ES-I3 (cell line): Measurements from ENCODE around the gene WDR82.
"Not testable (repeated sequence)": the region's sequence is repeated elsewhere in the genome, so short reads cannot be mapped to it uniquely, and the experiment has no call there.

Source experiments
- H3K36me3 ChIP-seq: 2 replicates; pipeline ENCODE4 v1.6.1; 2013; ENCODE audit warnings: mild to moderate bottlenecking, low read length, control low read depth, moderate library complexity; ENCODE audit not compliant: insufficient read depth
- H3K4me1 ChIP-seq: 2 replicates; pipeline ENCODE4 v1.6.1; 2013; ENCODE audit warnings: mild to moderate bottlenecking, control low read depth, low read length; ENCODE audit not compliant: insufficient read depth
- H3K9ac ChIP-seq: 2 replicates; pipeline ENCODE4 v1.6.1; 2013; ENCODE audit warnings: low read depth, mild to moderate bottlenecking, low read length, moderate library complexity
- H3K9me3 ChIP-seq: 2 replicates; pipeline ENCODE4 v1.6.1; 2013; ENCODE audit warnings: mild to moderate bottlenecking, low read length, moderate library complexity; ENCODE audit not compliant: control insufficient read depth, insufficient read depth

Gene WDR82

DNA sequence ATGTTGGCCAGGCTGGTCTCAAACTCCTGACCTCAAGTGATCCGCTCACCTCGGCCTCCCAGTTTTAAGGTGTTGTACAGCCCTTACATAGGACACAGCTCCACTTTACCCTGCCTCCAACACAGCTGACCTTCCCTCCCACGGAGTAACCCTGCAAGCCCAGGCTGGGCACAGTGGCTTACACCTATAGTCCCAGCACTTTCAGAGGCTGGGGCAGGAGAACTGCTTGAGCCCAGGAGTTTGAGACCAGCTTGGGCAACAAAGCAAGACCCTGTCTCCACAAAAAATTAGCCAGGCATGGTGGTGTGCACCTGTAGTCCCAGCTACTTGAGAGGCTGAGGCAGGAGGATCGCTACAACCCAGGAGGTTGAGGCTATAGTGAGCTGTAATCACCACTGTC, 5.6 kb upstream of the WDR82 start:
- H3K9ac ChIP-seq, H3K36me3 ChIP-seq, H3K4me1 ChIP-seq, H3K9me3 ChIP-seq: not testable (repeated sequence)

DNA sequence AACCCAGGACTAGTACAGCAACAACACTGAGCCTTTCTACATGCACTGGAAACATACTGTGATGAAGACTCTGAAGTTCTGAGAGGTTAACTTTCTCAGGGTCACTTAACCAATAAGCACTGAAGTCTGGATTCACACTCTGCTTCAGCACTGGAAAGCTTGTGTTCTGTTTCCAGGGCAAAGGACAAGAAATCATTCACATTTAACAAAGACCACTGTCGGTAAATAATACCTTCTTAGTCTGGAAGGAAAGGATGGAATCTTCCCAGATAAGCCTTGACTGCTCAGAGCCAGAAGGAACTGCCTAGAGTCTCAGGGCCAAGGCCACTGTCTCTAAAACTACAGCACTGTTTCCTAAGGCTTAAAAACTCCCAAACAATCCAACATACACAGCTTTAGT, 4.9 kb upstream of the WDR82 start:
- Histone ChIP-seq H3K9ac (no peak overlapping the region), H3K36me3 (no peaks in the 10 kb centered on the region), H3K4me1 (0 out of 2 replicates have a peak, but pooled peaks cover 7% of the 10 kb centered on the region), H3K9me3 (no peaks in the 10 kb centered on the region)

DNA sequence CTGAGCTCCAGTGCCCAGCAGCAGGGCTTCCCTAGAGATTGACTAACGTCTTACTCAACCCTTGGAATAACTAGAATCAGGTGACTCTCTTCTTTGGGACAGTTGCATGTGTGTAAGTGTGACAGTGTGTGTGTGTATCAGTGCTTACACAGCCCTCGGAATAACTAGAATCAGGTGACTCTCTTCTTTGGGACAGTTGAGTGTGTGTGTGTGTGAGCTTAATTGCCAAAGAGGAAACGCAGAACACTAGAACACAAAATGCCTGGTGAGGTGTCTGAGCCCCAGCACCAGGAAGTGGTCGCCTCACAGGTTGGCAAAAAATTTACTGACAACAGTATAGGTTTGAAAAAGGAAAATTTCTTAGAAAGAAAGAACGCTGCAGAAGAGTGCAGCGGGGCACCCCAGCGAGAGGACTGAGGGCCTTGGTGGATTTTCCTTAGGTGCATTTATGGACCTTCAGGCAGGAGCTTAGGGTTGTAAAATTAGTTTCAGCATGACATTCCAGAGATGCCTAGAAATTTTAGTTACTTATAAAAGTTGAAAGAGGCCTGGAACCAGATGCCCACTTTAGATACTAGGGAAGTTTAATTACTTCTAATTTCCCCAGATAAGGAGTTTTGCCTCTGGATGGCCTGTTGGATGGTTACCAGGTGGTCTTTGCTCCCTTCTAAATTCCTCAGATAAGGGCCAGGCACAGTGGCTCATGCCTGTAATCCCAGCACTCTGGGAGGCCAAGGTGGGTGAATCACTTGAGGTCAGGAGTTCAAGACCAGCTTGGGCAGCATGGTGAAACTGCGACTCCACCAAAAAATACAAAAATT, 3.7 kb upstream of the WDR82 start:
- Histone ChIP-seq H3K9ac (no peak overlapping the region), H3K36me3 (no peaks in the 10 kb centered on the region), H3K9me3 (no peaks in the 10 kb centered on the region), H3K4me1 (0 out of 2 replicates have a peak, but pooled peaks cover 7% of the 10 kb centered on the region)

DNA sequence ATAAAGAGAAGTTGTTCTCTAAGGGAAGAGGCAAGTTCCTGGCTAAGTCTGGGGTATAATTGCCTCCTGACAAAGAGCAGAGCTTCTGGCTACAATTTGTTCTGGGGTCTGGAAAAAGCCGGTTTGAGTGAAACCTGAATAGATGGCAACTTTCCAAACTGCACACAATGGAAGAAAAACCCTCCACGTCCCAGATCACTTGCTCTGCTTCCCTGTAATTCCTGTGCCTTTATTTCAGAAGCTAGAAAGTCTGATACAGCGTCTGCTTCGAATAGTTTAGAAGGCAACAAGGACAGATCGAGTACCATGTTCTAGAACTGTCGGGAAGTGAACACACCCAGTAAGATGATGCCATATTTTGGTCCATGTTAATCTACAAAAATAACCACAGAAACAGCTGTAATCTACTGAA, 1.6 kb upstream of the WDR82 start:
- no peak overlapping the region for H3K9ac ChIP-seq
- H3K4me1 ChIP-seq = peaks cover 7% of the 10 kb centered on the region; the same call in 1 of the 2 replicates
- H3K36me3 ChIP-seq = no peaks in the 10 kb centered on the region
- H3K9me3 ChIP-seq = no peaks in the 10 kb centered on the region

DNA sequence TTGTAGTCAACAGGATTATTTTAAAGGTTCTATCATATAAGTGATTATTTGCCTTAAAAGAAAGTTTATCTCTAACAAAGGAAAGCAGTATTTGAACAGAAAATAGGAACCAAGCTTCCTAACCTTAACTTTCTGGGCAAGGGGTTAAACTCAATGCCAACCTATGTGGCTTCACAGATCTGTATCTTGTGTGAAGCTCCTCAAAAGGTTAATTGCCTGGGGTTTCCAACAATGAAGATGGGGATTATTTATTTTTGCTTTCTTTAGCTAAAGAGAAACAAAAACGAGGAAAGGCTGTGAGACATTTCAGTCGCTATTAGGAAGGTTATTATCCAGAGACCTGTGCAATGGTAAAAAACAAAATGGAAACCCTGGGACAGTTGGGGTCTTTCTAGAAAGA, 1.1 kb upstream of the WDR82 start:
- H3K9ac ChIP-seq = peak overlapping the region; percentile 99; the same call in 1 of the 2 replicates
- no peaks in the 10 kb centered on the region for H3K9me3 ChIP-seq
- no peaks in the 10 kb centered on the region for H3K36me3 ChIP-seq
- peaks cover 7% of the 10 kb centered on the region; the same call in 1 of the 2 replicates for H3K4me1 ChIP-seq

DNA sequence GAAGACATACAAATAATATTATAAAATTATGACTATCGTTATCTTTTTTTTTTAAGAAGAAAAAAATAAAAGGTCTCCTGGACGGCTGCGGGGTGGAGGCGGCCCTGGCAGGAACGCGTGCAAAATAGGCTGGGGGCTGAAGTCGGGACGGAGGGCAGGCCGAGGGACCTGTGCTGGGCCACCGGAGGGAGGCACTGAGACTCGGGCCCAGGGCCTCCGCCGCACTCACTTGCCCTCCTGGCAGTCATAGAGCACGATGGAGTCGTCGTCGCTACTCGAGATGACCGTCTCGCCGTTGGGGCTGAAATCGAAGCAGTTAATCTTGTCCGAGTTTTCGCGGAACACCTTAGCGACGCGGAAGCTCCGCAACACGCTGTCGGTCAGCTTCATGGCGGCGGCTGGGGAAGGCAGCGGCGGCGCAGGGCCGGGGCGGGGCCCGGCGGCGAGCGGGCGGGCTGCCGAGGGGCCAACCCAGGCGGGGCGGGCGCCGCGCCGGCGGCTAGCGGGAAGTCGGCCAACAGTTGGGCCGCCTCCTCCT, 408 bp downstream of the WDR82 start:
- H3K4me1 ChIP-seq = peaks cover 7% of the 10 kb centered on the region; the same call in 1 of the 2 replicates
- peak overlapping the region; percentile 99 for H3K9ac ChIP-seq
- H3K36me3 ChIP-seq = no peaks in the 10 kb centered on the region; the same call in 1 of the 2 replicates
- no peaks in the 10 kb centered on the region for H3K9me3 ChIP-seq

DNA sequence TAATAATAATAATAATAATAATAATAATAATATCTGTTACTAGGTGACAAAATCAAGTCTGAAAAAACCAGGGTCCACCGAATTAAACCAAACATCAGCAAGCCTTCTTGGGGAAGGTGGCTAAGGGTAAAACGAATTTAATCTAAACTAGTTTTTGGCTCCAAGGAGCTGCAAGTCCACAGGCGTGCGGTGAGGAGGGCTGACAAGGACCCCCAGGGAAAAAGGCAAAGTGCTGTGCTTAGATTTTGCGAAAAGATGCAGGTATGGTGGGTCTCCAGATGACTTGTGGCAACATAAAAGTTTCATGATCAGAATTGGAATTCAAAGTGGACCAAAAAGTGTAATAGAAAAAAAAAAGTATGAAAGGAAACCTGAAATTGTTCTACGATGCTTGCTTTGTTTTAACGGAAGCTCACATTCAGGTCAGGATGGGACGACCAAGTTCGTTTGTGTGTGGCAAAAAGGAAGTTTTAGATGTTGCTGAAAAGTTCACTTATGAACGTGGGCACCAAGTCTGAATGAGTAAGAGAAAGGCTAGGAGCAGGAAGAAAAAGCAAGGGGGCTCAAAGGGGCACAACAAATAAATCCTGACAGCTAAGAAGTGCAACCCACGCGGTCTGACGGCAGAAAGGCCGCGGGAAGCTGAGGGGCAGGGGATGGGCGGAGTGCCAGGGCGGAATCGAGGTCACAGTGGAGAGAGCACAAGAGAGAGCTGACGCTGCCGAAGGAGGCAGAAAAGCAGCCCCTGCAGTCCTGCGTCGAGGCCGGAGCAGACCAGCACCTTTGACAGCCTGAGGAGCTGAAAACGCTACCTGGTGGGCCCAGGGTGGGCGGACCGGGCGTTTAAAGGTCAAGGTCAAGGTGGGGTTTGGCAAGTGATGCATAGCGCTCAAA, 1.1 kb downstream of the WDR82 start:
- Histone ChIP-seq H3K9ac (peak overlapping the region; percentile 99), H3K4me1 (peaks cover 7% of the 10 kb centered on the region; the same call in 1 of the 2 replicates), H3K9me3 (no peaks in the 10 kb centered on the region), H3K36me3 (no peaks in the 10 kb centered on the region; the same call in 1 of the 2 replicates)

DNA sequence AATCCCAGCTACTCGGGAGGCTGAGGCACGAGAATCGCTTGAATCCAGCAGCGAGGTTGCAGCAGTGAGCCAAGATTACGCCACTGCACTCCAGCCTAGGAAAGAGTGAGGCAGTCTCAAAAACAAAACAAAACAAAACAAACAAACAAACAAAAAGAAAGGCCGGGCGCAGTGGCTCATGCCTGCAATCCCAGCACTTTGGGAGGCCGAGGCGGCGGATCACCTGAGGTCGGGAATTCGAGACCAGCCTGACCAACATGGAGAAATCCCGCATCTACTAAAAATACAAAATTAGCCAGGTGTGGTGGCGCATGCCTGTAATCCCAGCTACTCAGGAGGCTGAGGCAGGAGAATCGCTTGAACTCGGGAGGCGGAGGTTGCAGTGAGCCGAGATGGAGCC, 3.7 kb downstream of the WDR82 start:
- not testable (repeated sequence) for H3K9ac ChIP-seq, H3K9me3 ChIP-seq, H3K4me1 ChIP-seq, H3K36me3 ChIP-seq

DNA sequence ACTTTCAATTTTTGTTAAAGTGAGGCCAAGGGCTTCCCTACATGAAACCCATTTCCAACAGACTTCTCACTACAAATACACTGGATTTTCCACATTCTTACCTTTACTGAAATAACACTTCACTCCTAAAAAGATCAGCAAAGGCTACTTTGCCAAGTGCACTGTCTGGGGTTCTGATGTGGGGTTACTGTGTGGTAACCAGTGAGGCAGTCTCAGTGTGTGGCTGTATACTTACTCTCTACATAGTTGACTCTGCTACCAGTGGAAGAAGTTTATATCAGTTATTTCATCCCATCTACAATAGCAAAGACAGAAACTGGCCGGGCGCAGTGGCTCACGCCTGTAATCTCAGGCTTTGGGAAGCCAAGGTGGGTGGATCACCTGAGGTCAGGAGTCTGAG, 5.6 kb downstream of the WDR82 start:
- Histone ChIP-seq H3K4me1 (no peaks in the 10 kb centered on the region; the same call in 1 of the 2 replicates), H3K9ac (no peak overlapping the region), H3K9me3 (no peaks in the 10 kb centered on the region), H3K36me3 (peaks cover 5% of the 10 kb centered on the region)

DNA sequence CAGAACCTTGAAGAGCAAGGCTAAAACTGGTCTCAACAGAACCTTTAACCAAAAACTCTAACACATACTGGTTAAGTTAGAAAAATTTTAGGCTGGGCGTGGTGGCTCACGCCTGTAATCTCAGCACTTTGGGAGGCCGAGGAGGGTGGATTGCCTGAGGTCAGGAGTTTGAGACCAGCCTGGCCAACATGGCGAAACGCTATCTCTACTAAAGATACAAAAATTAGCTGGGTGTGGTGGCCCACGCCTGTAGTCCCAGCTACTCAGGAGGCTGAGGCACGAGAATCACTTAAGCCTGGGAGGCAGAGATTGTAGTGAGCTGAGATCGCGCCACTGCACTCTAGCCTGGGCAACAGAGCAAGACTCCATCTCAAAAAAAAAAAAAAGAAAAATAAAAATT, 6.3 kb downstream of the WDR82 start:
- not testable (repeated sequence) for H3K9ac ChIP-seq, H3K4me1 ChIP-seq, H3K9me3 ChIP-seq, H3K36me3 ChIP-seq

DNA sequence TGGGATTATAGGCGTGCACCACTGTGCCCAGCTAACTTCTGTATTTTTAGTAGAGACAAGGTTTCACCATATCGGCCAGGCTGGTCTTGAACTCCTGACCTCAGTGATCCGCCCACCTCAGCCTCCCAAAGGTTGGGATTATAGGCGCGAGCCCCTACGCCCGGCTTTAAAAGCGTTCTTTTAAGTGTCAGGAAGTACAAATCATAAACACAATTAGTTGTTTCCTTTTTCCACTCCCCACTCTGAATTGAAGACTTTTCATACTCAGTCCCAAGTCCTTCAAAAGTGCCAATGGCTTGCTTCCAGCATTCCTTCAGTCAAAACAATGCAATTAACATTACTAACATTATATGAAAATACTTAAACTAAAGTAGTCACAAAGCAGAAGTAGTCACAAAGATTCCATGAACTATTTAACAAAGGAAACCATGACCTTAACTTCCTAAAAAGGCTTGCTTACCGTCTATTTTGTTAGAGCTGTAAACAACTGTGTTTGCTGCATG, 8.1 kb downstream of the WDR82 start:
- Histone ChIP-seq H3K9me3 (no peaks in the 10 kb centered on the region), H3K4me1 (no peaks in the 10 kb centered on the region), H3K36me3 (peaks cover 18% of the 10 kb centered on the region), H3K9ac (no peak overlapping the region)

DNA sequence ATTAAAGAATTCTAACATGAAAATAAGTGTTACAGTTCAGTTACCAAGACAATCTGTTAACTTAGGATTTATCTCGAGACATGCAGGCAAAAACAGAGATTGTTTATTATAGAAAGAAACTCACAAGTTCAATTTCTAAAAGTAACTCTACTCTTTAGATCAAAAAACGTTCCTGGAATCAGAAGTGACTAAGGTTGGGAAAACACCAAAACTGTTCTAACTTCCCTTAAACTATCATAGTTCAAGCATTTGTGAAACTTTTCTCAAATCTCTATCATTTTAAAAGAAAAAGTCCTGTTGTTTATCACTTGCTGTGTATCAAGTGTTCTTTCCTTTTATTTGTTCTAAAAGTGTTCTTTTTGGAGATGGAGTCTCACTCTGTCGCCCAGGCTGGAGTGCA, 8.7 kb downstream of the WDR82 start:
- Histone ChIP-seq H3K36me3 (peaks cover 18% of the 10 kb centered on the region), H3K9ac (no peak overlapping the region), H3K4me1 (no peaks in the 10 kb centered on the region), H3K9me3 (no peaks in the 10 kb centered on the region)

DNA sequence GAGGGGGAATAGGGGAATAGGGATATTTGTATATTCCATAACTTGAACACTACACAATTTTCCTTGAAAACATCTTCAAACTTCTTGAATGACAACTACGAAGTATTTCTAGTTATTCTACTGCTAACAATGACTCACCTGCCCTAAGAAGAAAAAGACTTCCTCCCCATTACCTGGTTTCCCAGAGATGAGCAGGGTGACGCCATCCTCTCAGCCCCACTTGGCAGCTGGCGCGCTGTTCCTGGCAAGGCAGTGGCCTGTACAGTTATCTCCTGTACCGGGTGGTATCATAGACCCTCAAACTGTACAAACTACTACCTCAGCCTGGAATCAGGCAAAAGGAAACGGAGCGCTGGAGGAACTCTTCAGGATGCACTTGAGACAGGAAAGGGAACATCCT, 10.4 kb downstream of the WDR82 start:
- Histone ChIP-seq H3K9me3 (no peaks in the 10 kb centered on the region), H3K9ac (no peak overlapping the region), H3K4me1 (no peaks in the 10 kb centered on the region), H3K36me3 (peaks cover 18% of the 10 kb centered on the region)

DNA sequence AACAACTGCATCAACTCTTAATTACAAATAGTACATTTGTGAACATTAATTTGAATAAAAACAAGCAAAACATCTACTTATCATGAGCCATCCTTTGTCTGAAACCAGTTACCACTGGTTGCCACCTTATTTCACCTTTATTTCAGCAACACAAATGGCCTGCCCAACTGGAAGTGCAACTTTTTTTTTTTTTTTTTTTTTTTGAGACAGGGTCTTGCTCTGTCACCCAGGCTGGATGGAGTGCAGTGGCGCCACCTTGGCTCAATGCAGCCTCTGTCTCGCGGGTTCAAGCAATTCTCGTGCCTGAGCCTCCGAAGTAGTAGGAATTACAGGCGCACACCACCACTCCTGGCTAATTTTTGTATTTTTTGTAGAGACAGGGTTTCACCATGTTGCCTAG, 13.1 kb downstream of the WDR82 start:
- Histone ChIP-seq H3K9me3 (no peaks in the 10 kb centered on the region), H3K4me1 (no peaks in the 10 kb centered on the region), H3K36me3 (peaks cover 25% of the 10 kb centered on the region), H3K9ac (no peak overlapping the region)
